Right lung (tissue), 5 donors: Measurements from ENCODE around the gene MTG2. TPM values are rescaled to one million over a fixed set of nuclear protein-coding genes. Genes with fewer than 3 reads are reported as not detected.

ENCODE experiments used
- DNase-seq, 2 donors: peaks; one replicate each; pipeline ENCODE4 v3.0.0-alpha.2; 2013
- polyA plus RNA-seq, 5 donors: library from polyadenylated mRNA; unstranded; fragments of 120-200 nt; gene quantifications; one replicate each; pipeline versions ENCODE4 v1.2.1 to v1.2.3, GENCODE V29; 2013; ENCODE audit warnings: inconsistent platforms in 1 of 5, low replicate concordance in 1 of 5; ENCODE audit not compliant: insufficient read length in 5 of 5, insufficient read depth in 1 of 5

MTG2 gene
- polyA plus RNA-seq, 5 donors = 25.1 to 37.7 (median 32.4) TPM

GRCh38 chr20:62202676-62203377 lies 20.0 kb downstream of the MTG2 start:
- no peak for DNase-seq

- no peak for DNase-seq
These were observed 20.7 kb downstream of the MTG2 start for GRCh38 chr20:62203378-62204030.

DNA sequence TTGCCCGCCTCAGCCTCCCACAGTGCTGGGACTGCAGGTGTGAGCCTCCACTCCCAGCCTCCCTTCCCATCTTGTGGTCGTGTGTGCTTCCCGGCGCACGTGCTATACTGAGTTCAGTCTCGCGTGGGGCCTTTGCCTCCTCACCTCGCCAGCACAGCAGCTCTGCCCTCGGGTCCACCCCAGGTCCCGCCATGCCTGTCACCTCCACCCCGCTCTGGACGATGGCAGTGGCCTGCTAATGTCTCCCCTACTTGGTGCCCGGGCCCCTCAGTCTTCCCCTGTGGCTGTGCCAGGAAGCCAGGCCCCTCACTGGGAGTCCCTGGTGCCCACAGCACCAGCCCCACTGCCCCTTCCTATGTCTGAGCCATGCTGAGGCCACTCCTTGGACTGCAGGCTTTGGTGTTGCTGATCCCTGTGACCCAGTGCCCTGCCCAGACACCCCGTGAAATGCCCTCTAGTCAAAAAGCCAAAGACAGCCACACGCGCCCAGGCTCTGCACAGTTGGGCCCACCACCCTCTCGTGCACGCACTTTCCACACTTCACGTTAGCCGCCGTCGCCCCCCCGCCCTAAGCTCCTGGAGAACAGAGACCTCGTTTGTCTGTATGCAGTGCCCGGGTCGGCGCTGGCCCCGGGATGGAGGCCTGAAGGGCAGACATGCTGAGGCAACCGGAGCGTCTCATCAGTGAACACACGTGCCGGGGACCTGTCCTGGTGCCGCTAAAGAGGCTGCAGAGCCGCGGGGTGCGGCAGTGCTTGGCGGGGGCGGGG lies 23.0 kb downstream of the MTG2 start:
- DNase-seq = no peak

DNA sequence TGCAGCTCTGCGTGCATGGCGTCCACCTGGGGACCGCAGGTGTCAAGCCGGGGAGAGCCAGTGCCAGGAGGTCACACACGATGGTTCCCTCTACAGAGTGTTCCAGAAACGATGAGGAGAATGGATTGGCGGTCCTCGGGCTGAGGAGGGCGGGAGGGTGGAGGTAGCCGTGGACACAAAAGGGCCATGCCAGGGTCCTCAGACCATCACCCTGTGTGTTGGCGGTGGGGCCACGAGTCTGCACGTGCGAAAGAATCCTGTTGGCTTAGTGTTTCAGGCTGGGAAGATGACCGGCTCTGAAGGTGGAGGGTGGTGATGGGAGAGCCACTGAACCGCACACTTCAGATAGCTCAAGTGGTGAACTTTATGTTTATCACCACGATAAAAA lies 23.6 kb downstream of the MTG2 start:
- no peak for DNase-seq

- no peak for DNase-seq
These were observed 25.4 kb downstream of the MTG2 start for GRCh38 chr20:62208061-62208794.

- no peak for DNase-seq
These were observed 26.2 kb downstream of the MTG2 start for GRCh38 chr20:62208795-62209755.

GRCh38 chr20:62209850-62210495 lies 27.1 kb downstream of the MTG2 start:
- DNase-seq = no peak

- no peak for DNase-seq
These were observed 27.6 kb downstream of the MTG2 start for GRCh38 chr20:62210496-62210855.

DNA sequence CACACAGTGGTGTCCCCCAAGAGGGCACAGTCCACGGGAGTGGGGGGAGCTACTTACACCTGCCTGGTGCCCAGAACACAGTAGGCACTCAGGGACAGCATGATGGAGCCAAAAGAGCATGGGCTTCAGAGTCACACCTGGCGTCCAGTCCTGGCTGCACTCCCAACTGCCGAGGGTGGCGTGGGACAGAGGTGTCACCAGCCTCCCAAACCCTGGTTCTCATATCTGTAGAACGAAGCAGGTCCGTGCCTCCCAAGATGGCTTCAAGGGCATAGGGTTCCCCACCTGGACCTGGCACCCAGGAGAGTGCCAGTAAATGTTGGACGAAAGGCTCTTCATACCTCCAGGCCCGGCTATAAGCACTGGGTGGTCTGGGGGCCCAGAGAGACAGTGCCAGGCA lies 28.4 kb downstream of the MTG2 start:
- DNase-seq = no peak

DNA sequence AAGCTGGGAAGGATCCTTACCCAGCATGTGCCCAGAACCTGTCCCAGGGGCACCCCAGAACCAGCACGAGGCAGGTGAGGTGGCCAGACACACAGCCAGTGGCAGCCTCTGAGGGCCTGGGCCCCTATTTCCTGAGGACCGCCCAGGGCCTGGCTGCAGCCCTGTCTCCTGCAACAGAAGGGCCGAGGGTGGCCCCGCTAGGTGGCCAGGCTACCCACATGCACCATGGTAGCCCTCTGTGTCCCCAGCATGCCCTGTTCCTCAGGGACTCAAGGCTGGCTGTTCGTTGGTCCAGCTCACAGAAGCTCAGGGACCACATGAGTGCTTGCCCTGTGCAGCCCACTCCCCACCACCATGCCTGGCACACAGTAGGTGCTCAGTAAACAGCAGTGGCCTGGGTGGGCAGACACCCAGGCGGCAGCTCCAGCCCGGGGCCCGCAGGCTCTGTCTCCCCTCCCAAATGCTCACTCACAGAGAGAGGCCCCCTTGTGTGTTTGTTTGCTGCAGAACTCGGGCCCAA lies 29.0 kb downstream of the MTG2 start:
- DNase-seq = no peak

DNA sequence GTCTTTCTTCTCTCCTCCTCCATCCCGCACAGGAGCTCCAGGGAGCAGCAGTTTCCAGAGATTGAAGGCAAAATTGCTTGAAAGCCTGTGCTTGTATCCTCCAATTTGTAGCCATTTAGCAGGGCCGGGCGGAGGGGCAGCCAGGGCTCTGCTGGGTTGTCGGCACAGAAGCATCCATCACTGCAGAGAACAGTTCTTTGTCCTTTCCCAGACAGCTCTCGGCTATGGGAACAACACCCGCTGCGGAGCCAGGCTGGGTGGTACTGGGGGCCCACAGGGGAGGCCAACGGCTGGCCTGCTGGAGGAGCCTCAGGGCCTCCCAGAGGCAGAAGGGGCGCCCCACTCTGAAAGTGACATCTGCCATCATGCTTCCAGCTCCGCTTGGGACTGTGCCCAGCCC lies 29.5 kb downstream of the MTG2 start:
- no peak for DNase-seq

GRCh38 chr20:62214067-62214466 lies 31.2 kb downstream of the MTG2 start:
- no peak for DNase-seq

- no peak for DNase-seq
These were observed 32.5 kb downstream of the MTG2 start for GRCh38 chr20:62215020-62215990.

GRCh38 chr20:62215991-62216635 lies 33.3 kb downstream of the MTG2 start:
- DNase-seq = no peak

DNA sequence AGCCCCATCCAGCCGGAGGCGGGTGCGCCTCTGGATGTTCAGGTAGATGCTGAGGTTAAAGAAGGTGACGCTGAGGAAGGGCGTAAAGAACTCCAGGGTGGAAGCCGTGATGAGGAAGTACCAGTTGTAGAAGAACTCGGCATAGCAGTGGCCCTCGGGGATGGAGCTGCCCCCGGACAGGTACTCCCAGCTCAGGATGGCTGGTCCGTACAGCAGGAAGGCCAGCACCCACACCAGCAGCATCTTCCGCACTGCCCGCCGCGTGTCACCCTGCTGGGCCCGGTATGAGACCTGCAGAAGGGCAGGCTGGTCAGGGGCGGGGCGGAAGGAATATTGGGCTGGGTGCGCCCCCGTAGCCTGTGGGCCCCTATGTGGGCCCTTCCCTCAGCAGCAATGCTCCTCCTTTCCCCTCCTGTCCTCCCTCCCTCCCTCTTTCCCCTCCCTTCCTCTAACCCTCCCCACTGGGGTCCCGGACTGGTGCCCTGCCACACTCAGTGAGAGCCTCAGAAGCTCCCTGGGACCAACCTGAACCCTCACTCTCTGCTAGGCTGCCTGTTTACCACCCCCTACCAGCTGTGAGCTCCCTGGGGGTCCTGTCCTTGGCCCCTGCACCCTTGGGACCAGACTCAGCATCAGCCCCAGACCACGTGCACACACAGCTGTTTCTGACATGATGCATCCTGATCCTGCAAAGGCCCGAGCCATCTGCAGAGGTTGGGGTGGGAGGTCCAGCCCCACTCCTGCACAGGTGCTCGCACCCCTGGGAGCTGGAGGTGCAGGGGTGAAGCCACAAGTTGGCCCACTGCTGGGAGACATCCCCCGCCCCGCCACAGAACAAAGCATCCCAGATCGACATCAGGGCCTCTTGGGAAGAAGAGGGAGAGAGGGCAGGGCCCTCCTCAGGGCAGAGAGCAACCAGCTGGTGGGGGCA lies 34.1 kb downstream of the MTG2 start:
- DNase-seq = no peak

GRCh38 chr20:62217913-62218773 lies 35.3 kb downstream of the MTG2 start:
- DNase-seq = no peak
